Measurements from ENCODE around the gene GLIS1. TPM values are rescaled to one million over a fixed set of nuclear protein-coding genes. Genes with fewer than 3 reads are reported as not detected.

GLIS1 gene
- total RNA-seq, 2 experiments from 2014 or later = not detected

DNA sequence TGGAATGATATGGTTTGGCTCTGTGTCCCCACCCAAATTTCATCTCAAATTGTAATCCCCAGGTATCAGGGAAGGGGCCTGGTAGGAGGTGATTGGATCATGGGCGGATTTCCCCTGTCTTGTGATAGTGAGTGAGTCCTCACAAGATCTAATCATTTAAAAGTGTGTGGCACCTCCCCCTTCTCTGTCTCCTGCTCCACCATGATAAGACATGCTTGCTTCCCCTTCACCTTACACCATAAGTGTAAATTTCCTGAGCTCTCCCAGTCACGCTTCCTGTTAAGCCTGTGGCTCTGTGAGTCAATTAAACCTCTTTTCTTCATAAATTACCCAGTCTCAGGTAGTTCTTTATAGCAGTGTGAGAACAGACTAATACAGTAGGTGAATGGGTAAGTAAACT is 170.4 kb downstream of the GLIS1 start:
- Mint-ChIP-seq H3K4me3 (no peak overlapping the region), H3K4me1 (no peaks in the 10 kb centered on the region), H3K36me3 (no peaks in the 10 kb centered on the region), H3K9me3 (peaks cover 6% of the 10 kb centered on the region), H3K27ac (no peak overlapping the region), H3K27me3 (peaks cover 39% of the 10 kb centered on the region)
- ATAC-seq (ENCODE audit: low read depth) = no peak
- POLR2A ChIA-PET = no interaction called here
- DNase-seq = no peak

DNA sequence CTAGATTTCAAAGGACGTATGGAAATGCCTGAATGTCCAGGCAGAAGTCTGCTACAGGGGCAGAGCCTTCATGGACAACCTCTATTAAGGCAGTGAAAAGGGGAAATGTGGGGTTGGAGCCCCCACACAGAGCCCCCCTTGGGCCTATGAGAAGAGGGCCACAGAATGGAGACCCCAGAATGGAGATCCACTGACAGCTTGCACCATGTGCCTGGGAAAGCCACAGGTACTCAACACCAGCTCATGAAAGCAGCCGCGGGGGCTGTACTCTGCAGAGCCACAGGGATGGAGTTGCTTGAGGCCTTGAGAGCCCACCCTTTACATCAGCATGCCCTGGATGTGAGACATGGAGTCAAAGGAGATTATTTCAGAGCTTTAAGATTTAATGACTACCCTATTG is 171.1 kb downstream of the GLIS1 start:
- Mint-ChIP-seq H3K9me3 (peaks cover 6% of the 10 kb centered on the region), H3K36me3 (no peaks in the 10 kb centered on the region), H3K4me3 (no peak overlapping the region), H3K27ac (no peak overlapping the region), H3K4me1 (peaks cover under 1% of the 10 kb centered on the region), H3K27me3 (peaks cover 41% of the 10 kb centered on the region)
- DNase-seq (peak; percentile 12), ATAC-seq (ENCODE audit: low read depth) (no peak)
- POLR2A ChIA-PET = no interaction called here

DNA sequence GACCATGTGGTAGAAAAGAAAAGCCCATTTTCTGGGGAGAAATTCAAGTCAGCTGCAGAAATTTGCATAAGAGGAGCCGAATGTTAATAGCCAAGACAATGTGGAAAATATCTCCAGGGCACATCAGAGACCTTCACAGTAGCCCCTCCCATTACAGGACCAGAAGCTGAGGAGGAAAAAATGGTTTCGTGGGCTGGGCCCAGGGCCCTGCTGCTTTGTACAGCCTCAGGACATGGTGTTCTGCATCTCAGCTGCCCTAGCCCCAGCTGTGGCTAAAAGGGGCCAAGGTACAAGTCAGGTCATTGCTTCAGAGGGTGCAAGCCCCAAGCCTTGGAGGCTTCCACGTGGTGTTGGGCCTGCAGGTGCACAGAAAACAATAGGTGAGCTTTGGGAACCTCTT is 171.5 kb downstream of the GLIS1 start:
- Mint-ChIP-seq H3K4me3 (no peak overlapping the region), H3K4me1 (peaks cover 4% of the 10 kb centered on the region), H3K36me3 (no peaks in the 10 kb centered on the region), H3K9me3 (peaks cover 6% of the 10 kb centered on the region), H3K27ac (no peak overlapping the region), H3K27me3 (peaks cover 45% of the 10 kb centered on the region)
- ATAC-seq (ENCODE audit: low read depth) (no peak), DNase-seq (peak; percentile 3)
- POLR2A ChIA-PET = no interaction called here

DNA sequence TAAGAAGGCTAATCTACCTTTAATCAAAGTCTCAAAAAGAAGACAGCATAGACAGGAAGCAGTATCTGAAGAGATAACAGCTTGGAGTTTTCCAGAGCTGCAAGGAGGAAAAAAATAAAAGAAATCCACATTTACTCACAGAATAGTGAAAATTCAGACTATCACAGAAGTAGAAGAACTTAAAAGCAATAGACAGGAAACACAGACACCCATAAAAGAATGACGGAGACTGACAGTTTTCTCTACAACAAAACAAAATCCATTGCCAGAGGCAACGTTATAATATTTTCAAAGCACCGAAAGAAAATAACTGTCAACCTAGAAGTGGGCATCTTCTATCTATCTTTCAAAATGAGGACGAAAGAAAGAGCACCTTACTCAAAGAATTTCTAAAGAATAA is 175.4 kb downstream of the GLIS1 start:
- Mint-ChIP-seq H3K9me3 (peaks cover 3% of the 10 kb centered on the region), H3K4me3 (no peak overlapping the region), H3K27ac (no peak overlapping the region), H3K36me3 (no peaks in the 10 kb centered on the region), H3K4me1 (peaks cover 10% of the 10 kb centered on the region), H3K27me3 (peaks cover 32% of the 10 kb centered on the region)
- POLR2A ChIA-PET = no interaction called here
- DNase-seq (no peak), ATAC-seq (ENCODE audit: low read depth) (no peak)

DNA sequence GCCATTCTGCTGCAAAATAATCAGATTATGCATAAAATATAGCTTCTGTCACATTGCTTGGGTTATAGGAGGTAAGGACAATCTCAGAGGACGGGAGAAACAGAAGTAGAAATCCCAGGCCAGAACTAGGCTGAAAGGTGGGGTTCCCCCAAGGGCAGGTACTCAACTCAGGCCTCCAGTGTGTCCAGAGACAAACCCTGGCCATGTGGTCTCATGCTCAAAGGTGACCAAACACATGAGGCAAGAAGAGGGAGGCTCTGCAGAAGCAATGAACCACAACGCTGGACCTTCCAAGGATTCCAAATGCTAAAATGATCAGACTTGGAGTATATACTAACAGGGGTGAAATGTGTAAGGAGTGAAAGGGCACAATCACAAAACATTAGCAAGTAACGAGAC is 176.0 kb downstream of the GLIS1 start:
- Mint-ChIP-seq H3K9me3 (peaks cover 2% of the 10 kb centered on the region), H3K27ac (no peak overlapping the region), H3K4me3 (no peak overlapping the region), H3K4me1 (peaks cover 10% of the 10 kb centered on the region), H3K36me3 (no peaks in the 10 kb centered on the region), H3K27me3 (peaks cover 32% of the 10 kb centered on the region)
- POLR2A ChIA-PET = no interaction called here
- DNase-seq = no peak
- no peak for ATAC-seq (ENCODE audit: low read depth)

DNA sequence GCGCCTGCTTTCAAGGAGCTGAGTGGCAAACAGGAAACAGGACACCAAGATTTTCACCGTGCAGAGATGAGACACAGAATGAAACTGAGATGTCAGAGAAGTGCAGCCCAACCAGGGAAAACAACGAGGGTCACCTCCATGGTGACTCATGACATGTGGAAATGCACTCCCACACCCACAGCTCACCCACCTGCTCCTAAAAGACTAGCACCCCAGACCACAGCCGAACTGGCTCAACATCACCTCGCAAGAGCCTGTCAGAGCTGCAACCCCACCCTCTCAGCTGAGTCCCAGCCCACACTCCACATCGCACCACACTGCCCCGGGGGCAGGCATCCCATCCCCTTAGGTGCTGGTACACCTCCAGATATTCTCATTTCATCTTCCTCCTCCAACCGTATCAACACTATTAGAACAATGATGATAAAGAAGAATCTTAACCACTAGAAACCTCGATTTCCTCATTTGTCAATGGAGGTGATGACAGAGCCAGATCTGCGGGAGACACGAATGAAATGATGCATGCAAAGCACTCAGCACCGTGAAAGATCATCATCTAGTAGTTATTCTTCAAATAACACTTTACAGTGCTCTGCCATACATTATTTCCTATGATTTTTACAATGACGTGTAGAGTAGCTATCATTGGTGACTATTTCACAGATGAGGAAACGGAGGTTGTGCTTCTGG is 176.5 kb downstream of the GLIS1 start:
- DNase-seq (peak; percentile 29), ATAC-seq (ENCODE audit: low read depth) (peak; percentile 74)
- peaks cover 2% of the 10 kb centered on the region for H3K9me3 Mint-ChIP-seq
- H3K4me3 Mint-ChIP-seq = peak overlapping the region; percentile 48
- H3K36me3 Mint-ChIP-seq = no peaks in the 10 kb centered on the region
- POLR2A ChIA-PET = no interaction called here
- H3K4me1 Mint-ChIP-seq = peaks cover 10% of the 10 kb centered on the region
- peak overlapping the region; percentile 28 for H3K27ac Mint-ChIP-seq
- peaks cover 32% of the 10 kb centered on the region for H3K27me3 Mint-ChIP-seq

DNA sequence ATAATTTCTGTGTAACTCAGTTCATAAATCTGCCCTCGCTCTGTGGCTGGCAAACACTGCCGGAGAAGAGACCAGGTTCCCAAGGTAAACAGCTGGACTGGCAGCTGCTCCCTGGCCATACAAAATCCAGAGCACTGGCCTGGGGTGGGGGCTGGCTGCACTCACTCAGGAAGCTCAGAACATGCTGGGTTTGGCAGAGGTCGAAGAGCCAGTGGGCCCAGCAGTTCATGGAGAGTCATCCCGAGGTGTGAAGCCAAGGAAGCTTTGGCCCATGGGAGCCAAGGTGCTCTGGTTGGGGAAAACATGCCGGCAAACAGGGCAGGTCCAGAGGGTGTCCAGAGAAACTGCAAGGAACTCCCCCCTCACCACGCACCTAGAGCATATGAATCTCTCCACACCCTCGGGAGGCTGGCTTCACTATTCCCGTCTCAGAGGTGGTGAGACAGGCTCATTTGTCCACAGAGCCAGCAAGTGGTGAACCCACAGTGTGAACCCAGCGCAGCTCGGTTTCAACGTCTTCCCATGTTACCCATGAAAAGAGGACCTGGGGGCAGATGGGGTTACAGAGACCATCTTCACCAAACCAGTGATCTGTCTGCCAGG is 177.4 kb downstream of the GLIS1 start:
- no peak for ATAC-seq (ENCODE audit: low read depth)
- Mint-ChIP-seq H3K27me3 (peaks cover 32% of the 10 kb centered on the region), H3K4me3 (no peak overlapping the region), H3K27ac (no peak overlapping the region), H3K9me3 (no peaks in the 10 kb centered on the region), H3K4me1 (peaks cover 10% of the 10 kb centered on the region), H3K36me3 (no peaks in the 10 kb centered on the region)
- POLR2A ChIA-PET = interaction anchor here (1.2 kb wide), 1 partner anchor 20 kb away, joined by 3 read pairs; no protein-coding TSS in a partner anchor
- peak; percentile 17 for DNase-seq

DNA sequence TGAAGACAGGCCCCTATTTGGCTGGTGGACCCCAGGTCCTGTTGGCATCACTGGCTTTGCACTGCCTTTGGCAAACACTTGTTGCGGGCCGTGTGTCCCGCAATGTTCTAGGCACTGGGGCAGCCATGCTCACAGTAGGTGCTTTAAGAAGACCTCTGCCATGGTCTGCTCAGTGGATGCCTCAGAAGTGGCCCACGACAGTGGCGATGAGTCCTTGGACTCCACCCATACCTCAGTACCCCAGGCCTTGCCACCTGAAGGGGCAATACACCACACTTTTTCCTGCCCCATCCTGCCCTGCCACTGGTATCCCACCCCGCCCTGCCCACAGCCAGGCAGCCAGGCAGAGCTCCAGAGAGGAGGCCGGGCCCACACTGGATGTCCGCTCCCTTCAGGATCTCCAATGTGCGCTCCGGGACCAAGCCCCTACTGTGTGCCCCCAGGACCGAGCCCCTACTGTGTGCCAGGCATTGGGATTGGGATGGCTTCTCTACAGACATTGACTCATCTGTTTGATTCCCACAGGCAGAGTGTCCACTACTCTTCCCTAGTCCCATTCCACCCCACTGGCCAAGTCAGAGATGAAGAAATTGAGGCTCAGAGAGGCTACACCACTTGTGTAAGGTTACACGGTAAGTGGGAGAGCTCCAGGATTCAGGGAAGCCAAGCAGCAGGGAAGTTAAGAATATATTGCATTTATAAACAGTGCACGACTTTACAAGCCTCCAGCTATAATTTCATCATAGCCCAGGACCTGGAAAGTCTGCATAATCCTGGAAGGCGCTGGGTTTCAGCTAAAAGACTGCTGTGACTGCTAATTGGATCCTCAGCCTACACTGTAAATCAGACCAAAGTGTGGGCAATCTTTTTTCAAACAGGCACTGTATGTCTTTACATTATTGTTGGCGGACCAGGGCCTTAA is 178.1 kb downstream of the GLIS1 start:
- peaks cover 10% of the 10 kb centered on the region for H3K4me1 Mint-ChIP-seq
- DNase-seq = peak; percentile 19
- POLR2A ChIA-PET = interaction anchor here (1.2 kb wide), 1 partner anchor 21 kb away, joined by 3 read pairs; no protein-coding TSS in a partner anchor
- H3K36me3 Mint-ChIP-seq = no peaks in the 10 kb centered on the region
- H3K27me3 Mint-ChIP-seq = peaks cover 29% of the 10 kb centered on the region
- ATAC-seq (ENCODE audit: low read depth) = no peak
- no peak overlapping the region for H3K4me3 Mint-ChIP-seq
- H3K9me3 Mint-ChIP-seq = no peaks in the 10 kb centered on the region
- H3K27ac Mint-ChIP-seq = no peak overlapping the region

DNA sequence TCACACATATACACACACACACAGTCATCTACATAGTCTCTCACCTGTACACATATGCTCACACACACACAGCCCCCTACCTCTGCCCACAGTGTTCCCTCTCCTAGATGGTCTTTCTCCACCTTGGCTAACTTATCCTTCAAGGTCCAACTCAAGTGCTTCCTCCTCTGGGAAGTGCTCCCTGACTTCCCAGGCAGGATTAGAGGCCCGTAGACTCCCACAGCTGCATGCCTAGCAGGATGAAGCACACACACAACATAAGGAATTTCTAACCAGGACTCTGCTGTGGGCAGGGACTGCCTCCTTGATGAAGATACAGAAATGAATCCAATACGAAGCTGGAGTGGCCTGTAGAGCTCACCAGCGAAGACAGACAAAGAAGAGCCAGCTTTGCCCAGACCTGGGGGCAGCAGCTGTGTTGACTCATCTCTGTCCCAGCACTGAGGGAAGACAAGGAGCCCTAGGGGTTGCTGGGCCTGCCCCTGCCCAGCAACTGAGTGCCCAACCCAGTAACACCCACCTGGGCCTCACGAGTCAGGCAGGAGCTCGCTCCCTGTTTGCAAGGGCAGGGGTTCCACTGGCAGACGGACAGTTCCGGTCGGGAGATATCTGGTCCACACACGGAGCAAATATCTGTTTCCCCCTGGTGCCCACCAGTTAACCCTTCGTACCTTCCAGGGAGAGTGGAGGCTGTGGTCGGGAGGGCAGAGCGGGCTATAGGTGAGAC is 178.9 kb downstream of the GLIS1 start:
- ATAC-seq (ENCODE audit: low read depth) (no peak), DNase-seq (peak; percentile 15)
- Mint-ChIP-seq H3K4me1 (peaks cover 10% of the 10 kb centered on the region), H3K4me3 (no peak overlapping the region), H3K36me3 (no peaks in the 10 kb centered on the region), H3K9me3 (no peaks in the 10 kb centered on the region), H3K27ac (no peak overlapping the region), H3K27me3 (peaks cover 21% of the 10 kb centered on the region)
- POLR2A ChIA-PET = no interaction called here

DNA sequence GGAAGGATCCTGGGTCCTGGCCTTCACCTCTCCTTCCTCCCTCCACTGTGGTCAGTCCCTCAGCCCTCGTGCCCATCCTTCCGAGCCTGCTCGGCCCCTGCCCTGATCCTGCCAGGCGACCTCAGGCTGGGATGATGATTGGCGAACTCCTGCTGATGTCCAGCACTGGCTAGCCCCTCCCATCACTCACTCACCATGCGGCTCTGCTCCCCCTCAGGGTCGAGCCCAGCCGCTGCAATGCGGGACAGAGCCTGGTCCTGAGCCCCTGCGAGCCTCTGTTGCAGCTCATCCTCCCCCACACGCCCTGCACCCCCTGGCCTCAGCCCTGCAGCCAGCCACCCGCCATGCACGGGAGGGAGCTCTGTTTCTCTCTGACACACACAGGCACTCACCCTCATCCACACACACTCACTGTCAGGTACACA is 179.6 kb downstream of the GLIS1 start:
- ATAC-seq (ENCODE audit: low read depth) = no peak
- H3K36me3 Mint-ChIP-seq = no peaks in the 10 kb centered on the region
- H3K27ac Mint-ChIP-seq = no peak overlapping the region
- peak; percentile 11 for DNase-seq
- POLR2A ChIA-PET = no interaction called here
- peaks cover 10% of the 10 kb centered on the region for H3K4me1 Mint-ChIP-seq
- no peaks in the 10 kb centered on the region for H3K9me3 Mint-ChIP-seq
- H3K4me3 Mint-ChIP-seq = no peak overlapping the region
- H3K27me3 Mint-ChIP-seq = peaks cover 18% of the 10 kb centered on the region

DNA sequence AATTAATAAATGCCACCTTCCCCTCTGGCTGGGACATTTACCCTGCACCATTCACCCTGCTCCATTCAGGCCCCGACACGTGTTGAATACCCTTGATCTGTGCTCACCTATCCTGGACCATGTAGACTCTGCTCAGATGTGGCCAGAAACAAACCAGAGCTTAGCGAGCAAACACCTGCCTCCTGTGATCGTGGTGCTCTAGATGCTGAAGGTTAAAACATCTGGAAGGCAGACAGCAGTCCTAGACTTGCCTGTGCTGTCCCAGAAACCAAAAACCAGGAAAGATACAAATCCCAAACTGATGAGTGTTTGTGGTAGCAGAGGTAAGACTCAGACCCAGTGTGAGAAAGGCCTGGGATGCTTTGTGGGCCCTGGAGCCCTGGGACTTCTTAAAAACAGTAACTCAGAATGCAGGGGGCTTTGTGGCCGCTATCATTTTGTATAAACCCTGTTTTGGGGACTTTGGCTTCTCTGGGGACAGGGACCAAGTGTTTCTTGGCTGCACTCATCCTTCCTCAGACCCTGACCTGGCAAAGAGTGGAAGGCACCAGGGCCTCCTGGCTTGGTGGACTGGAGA is 180.1 kb downstream of the GLIS1 start:
- no peak overlapping the region for H3K27ac Mint-ChIP-seq
- H3K36me3 Mint-ChIP-seq = no peaks in the 10 kb centered on the region
- peaks cover 10% of the 10 kb centered on the region for H3K4me1 Mint-ChIP-seq
- ATAC-seq (ENCODE audit: low read depth) (no peak), DNase-seq (no peak)
- H3K9me3 Mint-ChIP-seq = no peaks in the 10 kb centered on the region
- POLR2A ChIA-PET = no interaction called here
- H3K4me3 Mint-ChIP-seq = no peak overlapping the region
- H3K27me3 Mint-ChIP-seq = peaks cover 15% of the 10 kb centered on the region

DNA sequence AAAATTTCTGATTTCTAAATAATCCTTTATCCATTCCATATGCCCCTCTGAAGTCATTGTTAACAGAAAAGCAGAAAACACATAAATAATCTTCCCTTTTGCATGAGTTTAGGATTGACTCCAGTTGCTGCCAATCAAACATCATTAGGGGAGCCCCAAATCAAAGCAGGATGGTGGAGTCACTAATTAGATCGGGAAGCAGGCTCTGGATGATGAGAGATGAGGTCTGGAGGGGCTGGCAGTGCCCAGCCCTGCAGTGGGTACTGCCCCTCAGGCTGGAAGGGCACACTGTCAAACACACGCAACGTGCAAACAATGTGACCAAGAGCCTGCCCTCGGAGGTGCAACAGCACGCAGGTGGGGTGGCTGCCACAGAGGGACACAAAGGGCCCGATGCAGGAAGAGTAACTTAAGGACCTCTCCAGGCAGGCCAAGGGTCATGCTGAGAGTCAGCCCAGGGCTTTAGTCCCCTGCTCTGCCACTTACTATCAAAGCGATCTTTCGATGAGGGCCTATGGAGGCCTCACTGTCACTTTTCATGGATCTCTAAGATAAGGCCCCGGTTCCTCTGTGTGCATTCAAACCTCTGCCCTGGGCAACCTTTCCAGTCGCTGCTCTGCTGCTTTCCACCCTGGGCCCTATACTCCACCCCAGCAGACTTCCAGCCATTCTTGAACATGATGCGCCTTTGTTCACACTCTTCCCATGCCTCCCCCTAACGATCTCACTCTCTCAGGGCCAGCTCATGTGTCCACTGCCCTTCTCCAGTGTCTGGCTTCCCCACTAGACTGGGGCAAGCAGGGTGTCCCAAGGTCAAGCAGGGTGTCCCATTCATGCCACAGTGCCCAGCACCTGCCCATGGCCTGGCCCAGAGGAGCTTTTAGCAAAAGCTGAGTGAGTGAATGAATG is 180.9 kb downstream of the GLIS1 start:
- Mint-ChIP-seq H3K27me3 (peaks cover 10% of the 10 kb centered on the region), H3K36me3 (no peaks in the 10 kb centered on the region), H3K4me3 (no peak overlapping the region), H3K27ac (no peak overlapping the region), H3K4me1 (peaks cover 10% of the 10 kb centered on the region), H3K9me3 (no peaks in the 10 kb centered on the region)
- ATAC-seq (ENCODE audit: low read depth) = no peak
- peak; percentile 17 for DNase-seq
- POLR2A ChIA-PET = no interaction called here
